ENCODE data around the gene CCT2. TPM values are rescaled to one million over a fixed set of nuclear protein-coding genes. Genes with fewer than 3 reads are reported as not detected.

Gene CCT2
- total and polyA plus RNA-seq, 7 donors, result 96.9 to 353 (median 160) TPM

GRCh38 chr12:69639400-69640016 is 54.2 kb downstream of the CCT2 start:
- 33 to 35% (median 33%) methylated on average over 12 of the region's 12 CpGs for whole genome bisulfite sequencing, 3 donors
- Histone ChIP-seq H3K27ac (no peak overlapping the region), H3K27me3 (ENCODE audit: insufficient read depth in 3 of 3, low read length in 2 of 3) (no peaks in the 10 kb centered on the region), H3K4me3 (no peak overlapping the region), H3K9me3 (no peaks in the 10 kb centered on the region), H3K36me3 (ENCODE audit: insufficient read depth in 1 of 2, low read depth in 1 of 2) (no peaks in the 10 kb centered on the region), H3K4me1 (peaks cover 14% of the 10 kb centered on the region)
- DNase-seq (peak; percentile 53 to 77), ATAC-seq (peak; percentile 28 to 57 (median 38))
- peak; percentile 86 for TF ChIP-seq CTCF (IDR thresholded peaks at IDR 0.05)
- intact Hi-C loops (cut with DNase I), result loop anchor here in 1 of 2 donors (2.0 to 5.0 kb wide), 2 partner anchors 52 to 283 kb away; partner anchors contain the start of gene CCT2

DNA sequence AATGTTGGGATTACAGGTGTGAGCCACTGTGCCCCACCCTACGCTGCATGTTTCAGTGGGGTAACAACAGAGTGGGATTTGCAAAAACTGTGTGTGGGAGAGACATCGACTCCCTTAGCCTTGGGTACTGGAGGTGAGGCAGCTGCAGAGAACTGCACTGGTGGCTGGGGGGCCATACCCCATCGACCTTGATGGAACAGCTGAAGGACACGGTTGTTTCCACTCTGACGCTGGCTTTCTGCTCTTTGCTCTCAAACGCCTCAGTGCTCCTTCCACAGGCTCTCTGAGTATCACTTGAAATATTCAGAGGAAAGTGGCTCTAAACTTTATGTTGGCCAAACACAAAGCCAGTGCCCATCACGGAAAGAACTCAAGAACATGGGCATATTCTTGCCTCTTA is 56.3 kb downstream of the CCT2 start:
- Histone ChIP-seq H3K27me3 (ENCODE audit: insufficient read depth in 3 of 3, low read length in 2 of 3) (no peaks in the 10 kb centered on the region), H3K36me3 (ENCODE audit: insufficient read depth in 1 of 2, low read depth in 1 of 2) (no peaks in the 10 kb centered on the region), H3K4me1 (peaks cover 14% of the 10 kb centered on the region), H3K9me3 (no peaks in the 10 kb centered on the region), H3K27ac (no peak overlapping the region), H3K4me3 (no peak overlapping the region)
- WGBS, 3 donors, result 75 to 86% (median 78%) methylated on average over 7 of the region's 7 CpGs
- intact Hi-C loops (cut with DNase I), result no loop called here
- no peak for ATAC-seq
- TF ChIP-seq CTCF (IDR thresholded peaks at IDR 0.05), result no peak
- no peak for DNase-seq

- Histone ChIP-seq H3K4me1 (peaks cover 14% of the 10 kb centered on the region), H3K27ac (peak overlapping the region; percentile 85), H3K4me3 (no peak overlapping the region), H3K36me3 (ENCODE audit: insufficient read depth in 1 of 2, low read depth in 1 of 2) (no peaks in the 10 kb centered on the region), H3K9me3 (no peaks in the 10 kb centered on the region), H3K27me3 (ENCODE audit: insufficient read depth in 3 of 3, low read length in 2 of 3) (no peaks in the 10 kb centered on the region)
- ATAC-seq (peak; percentile 95 to 96 (median 95)), DNase-seq (peak; percentile 65 to 90)
- WGBS, 3 donors, result 26 to 44% (median 33%) methylated on average over 6 of the region's 6 CpGs
- intact Hi-C loops (cut with DNase I), result no loop called here
- TF ChIP-seq CTCF (IDR thresholded peaks at IDR 0.05), result no peak
Measured at GRCh38 chr12:69642531-69642930, 57.3 kb downstream of the CCT2 start.

DNA sequence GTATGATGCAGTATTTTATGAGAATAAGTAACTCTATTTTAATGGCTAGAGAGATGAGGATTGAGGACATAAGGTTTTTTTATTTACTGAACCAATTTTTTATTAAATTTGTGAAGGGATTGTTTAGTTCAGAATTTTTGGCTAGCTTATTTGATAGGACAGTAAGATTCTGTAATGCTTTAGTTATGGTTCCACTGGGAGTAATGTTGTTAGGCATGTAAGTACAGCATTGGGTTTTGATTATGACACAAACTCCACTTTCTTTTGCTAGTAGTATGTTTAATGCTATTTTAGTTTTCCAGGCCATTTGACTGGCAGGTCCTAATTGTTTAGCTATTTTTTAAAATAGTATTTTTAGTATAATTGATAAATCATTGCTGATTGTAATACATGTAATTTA is 59.3 kb downstream of the CCT2 start:
- no peak for ATAC-seq

More for the DNA sequence above, 59.3 kb downstream of the CCT2 start:
- intact Hi-C loops (cut with DNase I), result no loop called here
- no peaks in the 10 kb centered on the region for H3K9me3 ChIP-seq
- H3K4me3 ChIP-seq, result no peak overlapping the region
- no peak for DNase-seq
- peaks cover 19% of the 10 kb centered on the region for H3K4me1 ChIP-seq
- no peak for TF ChIP-seq CTCF (IDR thresholded peaks at IDR 0.05)
- no peaks in the 10 kb centered on the region for H3K36me3 ChIP-seq (ENCODE audit: insufficient read depth in 1 of 2, low read depth in 1 of 2)
- no peaks in the 10 kb centered on the region for H3K27me3 ChIP-seq (ENCODE audit: insufficient read depth in 3 of 3, low read length in 2 of 3)
- no peak overlapping the region for H3K27ac ChIP-seq
